GM12878 (cell line): ENCODE data around the gene MSL1. TPM values are rescaled to one million over a fixed set of nuclear protein-coding genes. Genes with fewer than 3 reads are reported as not detected.
A peak's percentile ranks its signal among the peaks of the same experiment; 100 is the strongest.

Experiments used
- ATAC-seq: fragments of 200-7000 bp; cut with Tn5 transposase; 3 replicates; pipeline ENCODE4 v1.9.1; 2020; ENCODE audit warnings: mild to moderate bottlenecking, moderate library complexity
- Bru-seq: library from RNA; stranded (reverse); fragments of 400-500 nt; gene quantifications from one replicate; lab custom pipeline; 2021; lab: Mats Ljungman, UMichigan
- BruChase-seq, 2 experiments: library from RNA; stranded (reverse); fragments of 400-500 nt; gene quantifications; one replicate each; lab custom pipeline; 2021; lab: Mats Ljungman, UMichigan
- BruUV-seq: library from RNA; stranded (reverse); fragments of 400-500 nt; replicated peaks from 2 replicates; lab custom pipeline; 2021; lab: Mats Ljungman, UMichigan
- CTCF ChIA-PET: fragments of 300-600 bp; sonication (Branson Sonifier 250); formaldehyde crosslinking; extraction: SDS; loops from one replicate; lab custom pipeline; 2021; ENCODE audit warnings: inconsistent platforms; lab: Yijun Ruan, JAX
- POLR2A ChIA-PET: fragments of 350-600 bp; formaldehyde crosslinking; extraction: SDS; loops from one replicate; lab custom pipeline; 2021; ENCODE audit warnings: inconsistent platforms; lab: Charles Lee
- RAD21 ChIA-PET: fragments of 300-600 bp; sonication (Branson Sonifier 250); formaldehyde crosslinking; loops from one replicate; lab custom pipeline; 2023; ENCODE audit warnings: antibody characterized with exemption; ENCODE audit not compliant: unreplicated experiment; lab: Charles Lee
- SMC1A ChIA-PET: fragments of 300-600 bp; sonication (Branson Sonifier 250); formaldehyde crosslinking; loops from one replicate; lab custom pipeline; 2023; ENCODE audit not compliant: unreplicated experiment, uncharacterized antibody; lab: Charles Lee
- DNase-seq: peaks from one replicate; pipeline ENCODE4 v3.0.0-alpha.2; 2011; ENCODE audit warnings: low read depth, low spot score
- FAIRE-seq: peaks from 3 replicates; lab custom pipeline; 2011; peaks lifted over from hg19 to GRCh38; lab: Jason Lieb, UNC
- H2AFZ ChIP-seq: 2 replicates; pipeline ENCODE4 v1.6.0; 2011; ENCODE audit warnings: low read depth, low read length, control low read depth; ENCODE audit not compliant: control insufficient read depth
- H3K27ac ChIP-seq: 2 replicates; pipeline ENCODE4 v1.5.1; 2011; ENCODE audit warnings: control low read depth; ENCODE audit not compliant: control insufficient read depth, insufficient read depth
- H3K27me3 ChIP-seq, 2 experiments: replicated peaks in 1 of 2; 2 replicates each; pipeline versions ENCODE4 v1.6.0 to v1.6.1; 2011; ENCODE audit warnings: low read length in 1 of 2; ENCODE audit not compliant: control insufficient read depth in 2 of 2, insufficient read depth in 2 of 2
- H3K36me3 ChIP-seq, 2 experiments: 2 replicates each; pipeline ENCODE4 v1.5.1; 2011; ENCODE audit warnings: low read length in 1 of 2; ENCODE audit not compliant: control insufficient read depth in 2 of 2, insufficient read depth in 2 of 2
- H3K4me1 ChIP-seq: 2 replicates; pipeline ENCODE4 v1.6.1; 2011; ENCODE audit warnings: mild to moderate bottlenecking, low read length, moderate library complexity, mixed read lengths; ENCODE audit not compliant: control insufficient read depth, insufficient read depth
- H3K4me2 ChIP-seq: 2 replicates; pipeline ENCODE4 v1.6.0; 2011; ENCODE audit warnings: control low read depth; ENCODE audit not compliant: control insufficient read depth, insufficient read depth
- H3K4me3 ChIP-seq: fragments of 200-600 bp; sonication (generic); 2 replicates; pipeline ENCODE4 v1.5.1; 2016
- H3K79me2 ChIP-seq: 2 replicates; pipeline ENCODE4 v1.6.0; 2011; ENCODE audit warnings: low read length; ENCODE audit not compliant: control insufficient read depth, insufficient read depth
- H3K9ac ChIP-seq: 2 replicates; pipeline ENCODE4 v1.8.0; 2011; ENCODE audit warnings: low read length, control low read depth, mixed read lengths; ENCODE audit not compliant: control insufficient read depth, insufficient read depth
- H3K9me3 ChIP-seq: replicated peaks from 3 replicates; pipeline ENCODE4 v1.5.1; 2011; ENCODE audit warnings: mild to moderate bottlenecking, low read length; ENCODE audit not compliant: control insufficient read depth, insufficient read depth
- H4K20me1 ChIP-seq: 2 replicates; pipeline ENCODE4 v1.6.0; 2011; ENCODE audit not compliant: control insufficient read depth, insufficient read depth
- ASH2L ChIP-seq: fragments of 300-600, 200-600 bp; sonication (generic); IDR thresholded peaks from 2 replicates; pipeline ENCODE4 v1.6.1; 2017; ENCODE audit warnings: low read depth, mild to moderate bottlenecking, borderline replicate concordance
- CREB1 ChIP-seq: IDR thresholded peaks from 2 replicates; pipeline ENCODE4 v1.6.1; 2012; ENCODE audit warnings: low read depth, mild to moderate bottlenecking, inconsistent platforms
- GATAD2B ChIP-seq: fragments of 450-650 bp; conservative IDR thresholded peaks from 2 replicates; pipeline ENCODE4 v1.6.1; 2017; ENCODE audit warnings: low read depth, mild to moderate bottlenecking, moderate library complexity
- HDAC2 ChIP-seq: fragments of 200-600 bp; sonication (generic); IDR thresholded peaks from 2 replicates; pipeline ENCODE4 v1.6.1; 2017
- NFIC ChIP-seq: IDR thresholded peaks from 2 replicates; pipeline ENCODE4 v1.6.1; 2012; ENCODE audit warnings: low read depth, mild to moderate bottlenecking, inconsistent platforms, low read length, moderate library complexity
- NR2C2 ChIP-seq: IDR thresholded peaks from 2 replicates; pipeline ENCODE4 v1.6.1; 2011; ENCODE audit warnings: borderline replicate concordance, low read depth; ENCODE audit not compliant: control insufficient read depth, insufficient read length
- PAX5 ChIP-seq: IDR thresholded peaks from 2 replicates; pipeline ENCODE4 v1.6.1; 2011; ENCODE audit warnings: low read depth, low read length, borderline replicate concordance
- SIX5 ChIP-seq: IDR thresholded peaks from 2 replicates; pipeline ENCODE4 v1.6.1; 2011; ENCODE audit warnings: mild to moderate bottlenecking, low read depth, low read length, moderate library complexity; ENCODE audit not compliant: severe bottlenecking
- WRNIP1 ChIP-seq: IDR thresholded peaks from 2 replicates; pipeline ENCODE4 v1.6.1; 2011; ENCODE audit warnings: low read depth, low read length, improper control_type of control experiment, borderline replicate concordance
- WGBS: methylation state at CpG from one replicate; pipeline ENCODE4 v1.1.6; 2016; ENCODE audit warnings: low lambda C conversion rate; ENCODE audit not compliant: insufficient replicate concordance, insufficient coverage; ENCODE audit errors: missing lambda C conversion rate; 5-methylcytosine and 5-hydroxymethylcytosine counted together
- in situ Hi-C: fragments of 300-500 bp; cut with MboI; formaldehyde crosslinking; loops from 9 replicates; pipeline ENCODE4 v1.14.3; 2018; ENCODE audit warnings: mixed read lengths
- intact Hi-C: fragments of 100-400 bp; cut with micrococcal nuclease; formaldehyde crosslinking; loops from one replicate; pipeline ENCODE4 v1.14.2; 2022; ENCODE audit not compliant: unreplicated experiment
- long read RNA-seq, 2 experiments: library from polyadenylated mRNA; unstranded; transcript quantifications; one replicate each; pipeline ENCODE4 v2.0.0, GENCODE V29; 2019 to 2020
- polyA minus RNA-seq, 3 experiments: library from RNA; depleted of rRNA, polyadenylated mRNA; stranded (reverse); fragments of >200 nt; gene quantifications; 2 replicates each; pipeline ENCODE4 v1.2.3, GENCODE V29; 2011
- polyA plus RNA-seq, 11 experiments: library from polyadenylated mRNA; depleted of rRNA in 4 of 11; unstranded in 6 of 11; stranded (reverse) in 5 of 11; fragments of >200 nt; fragmentation: Nextera tagmentation in 4 of 11; fragmentation: Illumina TruSeq in 1 of 11; extraction: Ambion mirVana in 4 of 11; extraction: Trizol in 1 of 11; gene quantifications; 1 replicate in 1 of 11; 2 replicates in 10 of 11; pipeline versions ENCODE4 v1.2.1 to v1.2.3, GENCODE V29; 2011 to 2016; ENCODE audit warnings: inconsistent platforms in 2 of 11, missing spikeins in 2 of 11, low read depth in 1 of 11
- total RNA-seq, 4 experiments: library from RNA; depleted of rRNA in 3 of 4; stranded (reverse); fragments of >200 nt in 3 of 4; fragmentation: Illumina TruSeq in 1 of 4; extraction: Trizol in 1 of 4; gene quantifications; 2 replicates each; pipeline versions ENCODE4 v1.2.1 to v1.2.3, GENCODE V29; 2013 to 2021
- TF ChIP-seq, protein P1 (sequence below): IDR thresholded peaks from 2 replicates; pipeline ENCODE4 v1.6.1; 2011; ENCODE audit warnings: borderline replicate concordance, low read depth, mild to moderate bottlenecking, moderate library complexity, low read length; ENCODE audit not compliant: insufficient read depth, poor library complexity, severe bottlenecking
- TF ChIP-seq, protein P2 (sequence below): fragments of 450-650 bp; formaldehyde crosslinking; IDR thresholded peaks from 2 replicates; pipeline ENCODE4 v1.5.0; 2022; ENCODE audit warnings: mild to moderate bottlenecking, missing genetic modification characterization

MSL1 gene
- total RNA-seq (2013; cell fraction: nucleolus; rRNA removed): 146 and 147 TPM in 2 replicates
- total RNA-seq (2014; rRNA removed) (56.3 and 57.6 TPM in 2 replicates), total RNA-seq (2014; rRNA removed; fragmentation: Illumina TruSeq; extraction: Trizol) (56.4 and 56.5 TPM in 2 replicates), total RNA-seq (2021) (47.8 and 50.6 TPM in 2 replicates), polyA plus RNA-seq (2011; rRNA removed) (80.9 and 101 TPM in 2 replicates), polyA plus RNA-seq (2014; fragmentation: Illumina TruSeq; extraction: Trizol) (95.2 and 110 TPM in 2 replicates), polyA plus RNA-seq (2014; fragmentation: Nextera tagmentation; extraction: Ambion mirVana) (10 to 100 TPM; 11.1 to 18.0 TPM), polyA plus RNA-seq (2014; rRNA removed) (52.0 and 53.1 TPM in 2 replicates), polyA plus RNA-seq (2016; fragmentation: Nextera tagmentation; extraction: Ambion mirVana) (1 to 10 TPM; 6.1 to 9.5 TPM), polyA minus RNA-seq (2011; rRNA and poly(A)+ RNA removed) (33.0 and 40.5 TPM in 2 replicates), Bru-seq, nascent RNA (percentile 83 among the genes with signal in this experiment), BruChase-seq, experiment 1, labeled RNA remaining after a 6-hour chase (percentile 96 among the genes with signal in this experiment), BruChase-seq, experiment 2, labeled RNA remaining after a 2-hour chase (percentile 96 among the genes with signal in this experiment)
- polyA plus RNA-seq (2011; ENCODE audit: low read depth): 38.1 TPM
- polyA plus RNA-seq (2011; cell fraction: cytosol; rRNA removed): 34.6 and 35.7 TPM in 2 replicates
- polyA plus RNA-seq (2011; cell fraction: nucleus; rRNA removed): 220 and 227 TPM in 2 replicates
- 45.9 and 51.6 TPM in 2 replicates for polyA plus RNA-seq (2012)
- 16.6 and 20.3 TPM in 2 replicates for polyA minus RNA-seq (2011; cell fraction: cytosol; rRNA and poly(A)+ RNA removed)
- polyA minus RNA-seq (2011; cell fraction: nucleus; rRNA and poly(A)+ RNA removed): 30.2 and 34.7 TPM in 2 replicates
- long read RNA-seq, experiment 1, partial matches to known transcripts: 2 of 5 reads
- long read RNA-seq, experiment 1, other reads (novel, unspliced or antisense): 2 of 5 reads
- long read RNA-seq, experiment 2, partial matches to known transcripts: 11 of 31 reads
- long read RNA-seq, experiment 2, other reads (novel, unspliced or antisense): 17 of 31 reads

- Histone ChIP-seq H3K9ac (peak within 1 kb of the TSS; percentile 90), H3K4me2 (peak within 1 kb of the TSS; percentile 91), H3K4me3 (peak within 1 kb of the TSS; percentile 99), H3K27me3 (no peaks in the 10 kb centered on the region), H2AFZ (peak within 1 kb of the TSS; percentile 77), H3K4me1 (peaks cover 6% of the 10 kb centered on the region), H3K9me3 (no peaks in the 10 kb centered on the region), H3K36me3 (peaks cover 0 to 2% of the 10 kb centered on the region in 2 experiments; a peak in 2 of 4 replicates), H3K27ac (peak within 1 kb of the TSS; percentile 71), H4K20me1 (peaks cover 4% of the 10 kb centered on the region; the same call in 1 of the 2 replicates), H3K79me2 (peaks cover 49% of the 10 kb centered on the region)
- POLR2A ChIA-PET: interaction anchor here (0.7 to 5.6 kb wide), 9 partner anchors 9 to 70 kb away, joined by 3 to 45 read pairs (median 5); partner anchors contain the start of genes CASC3 and NR1D1
- in situ Hi-C loops: no loop called here
- FAIRE-seq (no peak), ATAC-seq (peak; percentile 78), DNase-seq (no peak)
- intact Hi-C loops: no loop called here
- BruUV-seq: TSS peak; percentile 81
- RAD21 ChIA-PET: interaction anchor here (0.6 to 5.2 kb wide), 10 partner anchors 8 to 418 kb away, joined by 3 to 64 read pairs (median 3); partner anchors contain the start of genes CASC3 and NR1D1
- 1% methylated on average over 32 of the region's 82 CpGs for WGBS
- CTCF ChIA-PET: interaction anchor here (0.6 to 6.3 kb wide), 8 partner anchors 9 to 468 kb away, joined by 3 to 87 read pairs (median 7); partner anchors contain the start of gene CASC3
- SMC1A ChIA-PET: interaction anchor here (0.7 to 5.4 kb wide), 6 partner anchors 9 to 121 kb away, joined by 3 to 49 read pairs (median 4); no protein-coding TSS in a partner anchor
- TF ChIP-seq GATAD2B (peak; percentile 22; the same call in 1 of the 2 replicates), NR2C2 (no peak), SIX5 (no peak), ASH2L (no peak), WRNIP1 (no peak), NFIC (no peak), PAX5 (no peak), CREB1 (no peak), HDAC2 (no peak)
- TF ChIP-seq, protein P1, sequence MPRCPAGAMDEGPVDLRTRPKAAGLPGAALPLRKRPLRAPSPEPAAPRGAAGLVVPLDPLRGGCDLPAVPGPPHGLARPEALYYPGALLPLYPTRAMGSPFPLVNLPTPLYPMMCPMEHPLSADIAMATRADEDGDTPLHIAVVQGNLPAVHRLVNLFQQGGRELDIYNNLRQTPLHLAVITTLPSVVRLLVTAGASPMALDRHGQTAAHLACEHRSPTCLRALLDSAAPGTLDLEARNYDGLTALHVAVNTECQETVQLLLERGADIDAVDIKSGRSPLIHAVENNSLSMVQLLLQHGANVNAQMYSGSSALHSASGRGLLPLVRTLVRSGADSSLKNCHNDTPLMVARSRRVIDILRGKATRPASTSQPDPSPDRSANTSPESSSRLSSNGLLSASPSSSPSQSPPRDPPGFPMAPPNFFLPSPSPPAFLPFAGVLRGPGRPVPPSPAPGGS: no peak
- TF ChIP-seq, protein P2, sequence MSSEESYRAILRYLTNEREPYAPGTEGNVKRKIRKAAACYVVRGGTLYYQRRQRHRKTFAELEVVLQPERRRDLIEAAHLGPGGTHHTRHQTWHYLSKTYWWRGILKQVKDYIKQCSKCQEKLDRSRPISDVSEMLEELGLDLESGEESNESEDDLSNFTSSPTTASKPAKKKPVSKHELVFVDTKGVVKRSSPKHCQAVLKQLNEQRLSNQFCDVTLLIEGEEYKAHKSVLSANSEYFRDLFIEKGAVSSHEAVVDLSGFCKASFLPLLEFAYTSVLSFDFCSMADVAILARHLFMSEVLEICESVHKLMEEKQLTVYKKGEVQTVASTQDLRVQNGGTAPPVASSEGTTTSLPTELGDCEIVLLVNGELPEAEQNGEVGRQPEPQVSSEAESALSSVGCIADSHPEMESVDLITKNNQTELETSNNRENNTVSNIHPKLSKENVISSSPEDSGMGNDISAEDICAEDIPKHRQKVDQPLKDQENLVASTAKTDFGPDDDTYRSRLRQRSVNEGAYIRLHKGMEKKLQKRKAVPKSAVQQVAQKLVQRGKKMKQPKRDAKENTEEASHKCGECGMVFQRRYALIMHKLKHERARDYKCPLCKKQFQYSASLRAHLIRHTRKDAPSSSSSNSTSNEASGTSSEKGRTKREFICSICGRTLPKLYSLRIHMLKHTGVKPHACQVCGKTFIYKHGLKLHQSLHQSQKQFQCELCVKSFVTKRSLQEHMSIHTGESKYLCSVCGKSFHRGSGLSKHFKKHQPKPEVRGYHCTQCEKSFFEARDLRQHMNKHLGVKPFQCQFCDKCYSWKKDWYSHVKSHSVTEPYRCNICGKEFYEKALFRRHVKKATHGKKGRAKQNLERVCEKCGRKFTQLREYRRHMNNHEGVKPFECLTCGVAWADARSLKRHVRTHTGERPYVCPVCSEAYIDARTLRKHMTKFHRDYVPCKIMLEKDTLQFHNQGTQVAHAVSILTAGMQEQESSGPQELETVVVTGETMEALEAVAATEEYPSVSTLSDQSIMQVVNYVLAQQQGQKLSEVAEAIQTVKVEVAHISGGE: no peak
Observed at GRCh38 chr17:40121181-40122135, at the start of gene MSL1. Gene MSL1 (plus strand): TSS chr17:40121971. CDS start chr17:40122613, 642 bp downstream.
